ENCODE measurements around the gene PTPN3. TPM values are rescaled to one million over a fixed set of nuclear protein-coding genes. Genes with fewer than 3 reads are reported as not detected.

The PTPN3 gene
- total RNA-seq, 4 donors from 2014 or later: 11.8 to 21.6 (median 14.1) TPM

DNA sequence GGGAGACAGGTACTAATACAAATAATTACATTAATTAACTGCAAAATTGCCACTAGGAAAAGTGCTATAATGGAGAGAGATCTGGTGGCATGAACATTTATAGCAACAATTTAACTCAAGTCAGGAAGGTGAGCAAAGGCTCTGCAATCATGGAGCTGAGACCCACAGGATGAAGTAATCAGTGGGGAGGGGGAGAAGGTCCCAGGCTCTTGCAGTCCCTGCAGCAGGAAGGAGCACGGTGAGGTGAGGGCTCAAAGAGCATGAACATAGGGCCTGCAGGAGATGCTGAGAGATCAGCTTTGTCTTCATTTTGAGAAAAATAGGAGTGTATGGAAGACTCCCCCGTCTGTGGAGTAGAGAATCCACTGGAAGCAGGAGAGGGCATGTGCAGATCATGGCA, 6.5 kb downstream of the PTPN3 start:
- intact Hi-C loops (cut with DNase I): no loop called here
- H3K36me3 ChIP-seq: peaks cover 0 to 6% (median 0%) of the 10 kb centered on the region in 3 donors
- 69 to 72% methylated on average over 2 of the region's 2 CpGs for WGBS, 2 donors

DNA sequence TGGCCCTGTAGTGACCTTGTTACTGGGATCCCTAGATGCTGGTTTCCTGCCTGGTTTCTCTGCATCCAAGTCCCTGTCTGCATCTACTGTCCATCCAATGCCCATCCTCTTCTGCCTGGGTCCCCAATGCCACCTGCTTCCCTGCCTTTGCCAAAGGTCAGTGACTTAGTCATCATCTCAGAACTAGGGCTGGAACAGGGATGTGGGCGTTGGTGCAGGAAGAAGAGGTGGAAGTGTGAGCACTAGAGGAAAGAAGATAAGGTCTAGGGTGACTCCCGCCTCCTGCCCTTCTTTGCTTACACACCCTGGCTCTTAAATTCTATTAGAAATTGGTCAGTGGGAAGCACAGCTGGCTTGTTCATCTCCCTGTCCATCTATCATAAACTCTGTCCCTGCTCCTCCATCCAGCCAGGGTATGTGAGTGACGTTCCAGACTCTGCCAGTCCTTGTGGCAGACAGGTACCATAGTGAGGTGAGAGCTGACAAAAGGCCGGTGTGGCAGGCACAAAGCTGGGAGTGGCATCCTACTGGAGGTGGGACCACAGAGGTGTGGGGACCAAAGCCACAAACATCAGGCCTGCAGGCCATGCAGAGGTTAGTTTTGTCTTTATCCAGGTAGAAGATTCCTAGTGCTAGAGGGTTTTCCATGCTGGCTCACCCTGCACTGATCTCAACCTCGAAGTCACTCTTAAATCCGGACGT, 9.2 kb downstream of the PTPN3 start:
- no peak for TF ChIP-seq POLR2A (IDR thresholded peaks at IDR 0.05)
- TF ChIP-seq CTCF (IDR thresholded peaks at IDR 0.05): no peak
- DNase-seq: no peak
- Histone ChIP-seq H3K4me1 (no peaks in the 10 kb centered on the region), H3K36me3 (peaks cover 0 to 16% (median 0%) of the 10 kb centered on the region in 3 donors), H3K4me3 (no peak overlapping the region), H3K27ac (no peak overlapping the region), H3K27me3 (peaks cover 0 to 4% (median 0%) of the 10 kb centered on the region in 4 donors), H3K9me3 (no peaks in the 10 kb centered on the region)
- intact Hi-C loops (cut with DNase I): no loop called here
- 69 to 70% methylated on average over 6 to 7 of the region's 7 CpGs for WGBS, 2 donors

More for the DNA sequence above, 6.5 kb downstream of the PTPN3 start:
- no peak for TF ChIP-seq CTCF (IDR thresholded peaks at IDR 0.05)
- TF ChIP-seq POLR2A (IDR thresholded peaks at IDR 0.05): no peak
- Histone ChIP-seq H3K27me3 (peaks cover 0 to 17% (median 0%) of the 10 kb centered on the region in 4 donors), H3K9me3 (no peaks in the 10 kb centered on the region), H3K27ac (no peak overlapping the region), H3K4me1 (peaks cover 0 to 6% (median 0%) of the 10 kb centered on the region in 3 donors), H3K4me3 (no peak overlapping the region)
- no peak for DNase-seq

DNA sequence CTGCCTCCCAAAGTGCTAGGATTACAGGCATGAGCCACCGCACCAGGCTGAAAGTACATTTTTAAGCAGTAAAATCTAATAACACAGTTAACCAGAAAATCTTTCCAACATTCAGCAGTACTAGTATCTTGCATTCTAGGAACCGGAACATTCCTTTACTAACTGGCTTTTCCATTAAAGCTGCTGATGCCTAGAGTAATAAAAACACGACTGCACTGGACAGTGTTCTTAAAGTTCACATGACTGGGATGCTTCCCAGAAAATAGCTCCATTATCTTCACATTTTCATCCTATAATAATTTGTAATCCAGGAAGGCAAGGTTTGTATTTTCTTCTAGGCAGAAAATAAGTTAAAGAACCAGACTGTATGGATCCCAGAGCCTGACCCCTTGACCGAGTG, 9.8 kb downstream of the PTPN3 start:
- 70 to 72% methylated on average over 4 of the region's 4 CpGs for WGBS, 2 donors
- TF ChIP-seq POLR2A (IDR thresholded peaks at IDR 0.05): no peak
- no peak for TF ChIP-seq CTCF (IDR thresholded peaks at IDR 0.05)
- peaks cover 0 to 4% (median 0%) of the 10 kb centered on the region in 4 donors for H3K27me3 ChIP-seq
- DNase-seq: no peak
- peaks cover 0 to 22% (median 0%) of the 10 kb centered on the region in 3 donors for H3K36me3 ChIP-seq
- H3K4me1 ChIP-seq: no peaks in the 10 kb centered on the region
- no peaks in the 10 kb centered on the region for H3K9me3 ChIP-seq
- intact Hi-C loops (cut with DNase I): no loop called here
- no peak overlapping the region for H3K4me3 ChIP-seq
- no peak overlapping the region for H3K27ac ChIP-seq

GRCh38 chr9:109487247-109487646, 10.9 kb downstream of the PTPN3 start:
- DNase-seq: no peak
- intact Hi-C loops (cut with DNase I): no loop called here

More at GRCh38 chr9:109487247-109487646, 10.9 kb downstream of the PTPN3 start:
- Histone ChIP-seq H3K27me3 (peaks cover 0 to 4% (median 0%) of the 10 kb centered on the region in 4 donors), H3K27ac (no peak overlapping the region), H3K9me3 (no peaks in the 10 kb centered on the region), H3K4me3 (no peak overlapping the region), H3K36me3 (peaks cover 0 to 22% (median 0%) of the 10 kb centered on the region in 3 donors), H3K4me1 (peaks cover 0 to 4% (median 0%) of the 10 kb centered on the region in 3 donors)
- TF ChIP-seq CTCF (IDR thresholded peaks at IDR 0.05) (no peak), POLR2A (IDR thresholded peaks at IDR 0.05) (no peak)
- WGBS, 2 donors: 57% methylated on average over 3 to 7 of the region's 7 CpGs

Data from esophagus squamous epithelium (tissue), 5 donors.